Gastrocnemius medialis (tissue), 4 donors: Measurements from ENCODE around the gene FCMR.

Source experiments
- CTCF ChIP-seq, 5 experiments: fragments of 450-650 bp in 3 of 5; fragments of 200-600 bp in 2 of 5; sonication (generic) in 2 of 5; IDR thresholded peaks in 4 of 5; conservative IDR thresholded peaks in 1 of 5; 1 replicate in 4 of 5; 2 replicates in 1 of 5; pipeline ENCODE4 v1.5.1; 2016 to 2019; ENCODE audit warnings: antibody characterized with exemption in 5 of 5, mild to moderate bottlenecking in 3 of 5, moderate library complexity in 3 of 5
- POLR2A ChIP-seq, 2 donors: fragments of 450-650 bp; IDR thresholded peaks; one replicate each; pipeline ENCODE4 v1.6.1; 2017; ENCODE audit warnings: antibody characterized with exemption in 2 of 2, mild to moderate bottlenecking in 2 of 2, moderate library complexity in 2 of 2

GRCh38 chr1:206953626-206954025 lies 31.9 kb upstream of the FCMR start:
- no peak for TF ChIP-seq CTCF (IDR thresholded peaks at IDR 0.05 in 4 of 5, conservative IDR thresholded peaks at IDR 0.05 in 1 of 5)
- TF ChIP-seq POLR2A (IDR thresholded peaks at IDR 0.05) = no peak
